ENCODE data around the gene RFX7. TPM values are rescaled to one million over a fixed set of nuclear protein-coding genes. Genes with fewer than 3 reads are reported as not detected.

RFX7 gene
- total RNA-seq, 1 experiment from 2014 or later, result 43.4 TPM

DNA sequence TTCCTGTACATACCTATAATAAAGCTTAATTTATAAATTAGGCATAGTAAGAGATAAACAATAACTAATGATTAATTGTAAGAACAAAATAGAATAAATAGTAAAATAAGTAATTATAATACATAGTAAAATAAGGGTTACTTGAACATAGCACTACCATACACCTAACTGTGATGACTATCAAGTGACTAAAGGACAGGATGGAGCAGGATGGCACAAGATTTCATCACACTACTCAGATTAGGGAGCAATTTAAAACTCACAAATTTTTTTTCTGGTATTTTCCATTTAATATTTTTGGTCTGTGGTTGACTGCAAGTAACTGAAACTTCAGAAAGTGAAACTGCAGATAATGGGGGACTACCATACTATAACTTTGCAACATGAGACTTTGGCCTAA lies 14.8 kb downstream of the RFX7 start:
- no peak overlapping the region for H2BK5ac ChIP-seq (ENCODE audit: insufficient read length, low read length)
- H2BK120ac ChIP-seq (ENCODE audit: low read depth, low read length, poor library complexity, severe bottlenecking), result no peak overlapping the region
- H2AK5ac ChIP-seq (ENCODE audit: insufficient read length, low read length), result no peak overlapping the region
- no peak overlapping the region for H3K23ac ChIP-seq (ENCODE audit: insufficient read length, low read depth, low read length)
- H3K18ac ChIP-seq (ENCODE audit: insufficient read length, low read depth, low read length), result no peak overlapping the region
- H2AFZ ChIP-seq (ENCODE audit: low read length), result no peak overlapping the region
- Mint-ChIP-seq H3K4me3 (no peak overlapping the region), H3K27me3 (ENCODE audit: low read depth) (no peaks in the 10 kb centered on the region; the same call in 1 of the 2 replicates), H3K36me3 (ENCODE audit: insufficient read depth in 1 of 3, low read depth in 3 of 3) (peaks cover 67 to 83% (median 83%) of the 10 kb centered on the region in 3 experiments), H3K4me1 (peaks cover 25 to 29% of the 10 kb centered on the region in 2 experiments), H3K27ac (no peak overlapping the region), H3K9me3 (peaks cover 62 to 83% of the 10 kb centered on the region in 2 experiments)
- H3K4me1 ChIP-seq (ENCODE audit: insufficient read depth, low read length), result no peaks in the 10 kb centered on the region
- no peak for DNase-seq
- no peak overlapping the region for H4K8ac ChIP-seq (replicated peaks; ENCODE audit: insufficient read length, low read depth, low read length)
- no peak overlapping the region for H2BK12ac ChIP-seq (ENCODE audit: insufficient read length, low read depth, low read length)
- no peak overlapping the region for H3K56ac ChIP-seq (ENCODE audit: insufficient read length, low read depth, low read length)
- no peaks in the 10 kb centered on the region for H3K79me1 ChIP-seq (ENCODE audit: insufficient read depth, low read depth, low read length, poor library complexity, severe bottlenecking)
- no peak overlapping the region for H3K14ac ChIP-seq (ENCODE audit: insufficient read depth, low read length)
- H3K4me2 ChIP-seq (ENCODE audit: insufficient read depth, insufficient read length, low read length), result no peak overlapping the region
- peaks cover 33% of the 10 kb centered on the region for H3K9me3 ChIP-seq (ENCODE audit: control insufficient read depth, low read depth, low read length)
- H4K5ac ChIP-seq (ENCODE audit: insufficient read length, low read depth, low read length), result no peak overlapping the region
- H3K27me3 ChIP-seq (ENCODE audit: insufficient read depth, low read length), result no peaks in the 10 kb centered on the region
- no peaks in the 10 kb centered on the region for H4K20me1 ChIP-seq (ENCODE audit: control insufficient read depth, insufficient read depth, insufficient read length)
- H3K23me2 ChIP-seq (ENCODE audit: insufficient read length, low read depth, low read length, poor library complexity, severe bottlenecking), result no peaks in the 10 kb centered on the region
- no peak overlapping the region for H3K27ac ChIP-seq (ENCODE audit: insufficient read length, low read depth, low read length)
- H3K4ac ChIP-seq (ENCODE audit: low read depth, low read length), result no peak overlapping the region
- peaks cover 14% of the 10 kb centered on the region; the same call in 1 of the 2 replicates for H3K79me2 ChIP-seq (ENCODE audit: insufficient read depth, low read length)
- no peak overlapping the region for H4K91ac ChIP-seq (ENCODE audit: insufficient read length, low read depth, low read length)
- H3K9ac ChIP-seq (ENCODE audit: extremely low read depth, insufficient read length, low read length), result no peak overlapping the region
- H2BK15ac ChIP-seq (ENCODE audit: low read depth, low read length), result no peak overlapping the region
- TF ChIP-seq, protein P1, sequence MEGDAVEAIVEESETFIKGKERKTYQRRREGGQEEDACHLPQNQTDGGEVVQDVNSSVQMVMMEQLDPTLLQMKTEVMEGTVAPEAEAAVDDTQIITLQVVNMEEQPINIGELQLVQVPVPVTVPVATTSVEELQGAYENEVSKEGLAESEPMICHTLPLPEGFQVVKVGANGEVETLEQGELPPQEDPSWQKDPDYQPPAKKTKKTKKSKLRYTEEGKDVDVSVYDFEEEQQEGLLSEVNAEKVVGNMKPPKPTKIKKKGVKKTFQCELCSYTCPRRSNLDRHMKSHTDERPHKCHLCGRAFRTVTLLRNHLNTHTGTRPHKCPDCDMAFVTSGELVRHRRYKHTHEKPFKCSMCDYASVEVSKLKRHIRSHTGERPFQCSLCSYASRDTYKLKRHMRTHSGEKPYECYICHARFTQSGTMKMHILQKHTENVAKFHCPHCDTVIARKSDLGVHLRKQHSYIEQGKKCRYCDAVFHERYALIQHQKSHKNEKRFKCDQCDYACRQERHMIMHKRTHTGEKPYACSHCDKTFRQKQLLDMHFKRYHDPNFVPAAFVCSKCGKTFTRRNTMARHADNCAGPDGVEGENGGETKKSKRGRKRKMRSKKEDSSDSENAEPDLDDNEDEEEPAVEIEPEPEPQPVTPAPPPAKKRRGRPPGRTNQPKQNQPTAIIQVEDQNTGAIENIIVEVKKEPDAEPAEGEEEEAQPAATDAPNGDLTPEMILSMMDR (conservative IDR thresholded peaks at IDR 0.05), result no peak
- no peak overlapping the region for H3T11ph ChIP-seq (ENCODE audit: low read length)
- no peak overlapping the region for H2BK20ac ChIP-seq (ENCODE audit: low read depth, low read length, poor library complexity, severe bottlenecking)

Data from H9 (cell line).